Stimulated activated CD4-positive, alpha-beta T cell treated with anti-CD3 and anti-CD28 coated beads, Interleukin-4, amount 100 ng/mL, for 24 hours (primary cell): Measurements from ENCODE around the gene ITGAE.

Source experiments
- DNase-seq: peaks from one replicate; pipeline ENCODE4 v3.0.0-alpha.2; 2020

Gene ITGAE

DNA sequence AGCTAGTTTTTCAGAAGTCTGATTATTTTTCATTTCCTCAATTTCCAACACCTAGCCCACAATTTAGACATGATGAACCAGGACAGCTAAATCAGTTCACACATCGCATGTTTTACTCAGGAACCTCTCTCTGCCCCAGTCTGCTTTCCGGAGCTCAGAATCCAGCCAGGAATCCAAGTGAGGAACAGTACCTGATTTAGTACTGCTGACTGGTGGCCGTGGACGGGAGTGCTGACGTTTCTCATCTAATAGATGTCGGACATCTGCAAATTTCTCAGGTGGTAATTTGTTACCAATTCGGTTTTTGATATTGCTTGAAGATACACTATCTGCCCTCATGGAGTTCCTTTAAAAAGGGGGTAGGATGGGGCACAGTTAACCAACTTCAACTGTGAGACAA is 14.9 kb upstream of the ITGAE start:
- no peak for DNase-seq

DNA sequence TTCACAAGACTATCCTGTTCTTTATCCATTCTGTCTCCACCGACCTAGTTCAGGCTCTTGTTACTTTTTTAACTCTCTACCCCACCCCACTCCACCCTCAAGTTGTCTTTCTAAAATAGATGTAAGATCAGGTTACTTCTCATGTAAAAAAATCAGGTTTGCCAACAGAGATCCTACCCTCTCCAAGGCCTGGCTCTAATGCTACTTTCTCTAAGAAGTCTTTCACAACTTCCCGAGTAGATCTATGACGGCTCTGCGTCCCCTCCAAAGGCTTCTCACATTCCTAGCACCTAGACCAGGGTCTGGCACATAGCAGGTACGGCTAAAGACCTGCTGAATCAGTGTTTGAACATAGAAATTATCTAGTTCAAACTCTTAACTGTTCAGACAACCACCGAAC is 14.1 kb upstream of the ITGAE start:
- DNase-seq = no peak

DNA sequence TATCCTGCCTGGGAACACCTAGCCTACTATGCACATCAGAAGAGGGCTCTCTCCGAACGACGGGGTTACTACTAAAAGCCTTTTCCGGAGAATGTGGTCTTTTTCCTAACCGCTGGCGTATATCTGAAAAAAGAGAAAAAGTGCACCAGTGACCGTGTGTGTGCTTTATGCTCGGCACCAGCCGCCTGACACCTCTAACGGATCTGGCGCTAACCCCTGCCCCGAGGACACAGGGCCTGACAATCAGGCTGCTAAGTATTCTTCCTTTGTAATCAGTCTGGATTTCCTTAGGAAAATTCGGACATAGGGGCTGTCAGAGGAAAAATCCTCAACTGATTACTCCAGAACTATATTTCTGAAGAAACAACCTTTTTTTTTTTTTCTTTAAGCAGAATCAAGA is 13.4 kb upstream of the ITGAE start:
- DNase-seq = no peak

DNA sequence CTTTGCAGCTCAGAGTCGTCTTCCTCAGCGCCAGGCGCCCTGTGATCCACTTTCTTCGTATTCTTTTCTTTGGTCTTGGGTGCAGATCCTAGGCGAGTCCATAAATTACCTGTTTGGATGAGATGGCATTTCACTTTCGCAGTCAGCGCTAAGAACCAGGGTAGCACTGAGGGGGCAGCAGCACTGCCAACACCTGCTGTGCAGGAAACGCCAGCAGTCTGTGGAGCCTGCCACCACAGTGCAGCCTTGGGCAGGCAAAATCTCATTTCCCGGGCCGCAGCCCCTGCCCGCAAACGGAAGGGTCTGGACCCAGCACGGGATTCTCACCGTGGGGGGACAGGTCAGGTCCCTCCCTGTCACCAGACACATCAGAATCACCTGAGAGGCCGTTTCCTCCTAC is 12.2 kb upstream of the ITGAE start:
- DNase-seq = no peak

DNA sequence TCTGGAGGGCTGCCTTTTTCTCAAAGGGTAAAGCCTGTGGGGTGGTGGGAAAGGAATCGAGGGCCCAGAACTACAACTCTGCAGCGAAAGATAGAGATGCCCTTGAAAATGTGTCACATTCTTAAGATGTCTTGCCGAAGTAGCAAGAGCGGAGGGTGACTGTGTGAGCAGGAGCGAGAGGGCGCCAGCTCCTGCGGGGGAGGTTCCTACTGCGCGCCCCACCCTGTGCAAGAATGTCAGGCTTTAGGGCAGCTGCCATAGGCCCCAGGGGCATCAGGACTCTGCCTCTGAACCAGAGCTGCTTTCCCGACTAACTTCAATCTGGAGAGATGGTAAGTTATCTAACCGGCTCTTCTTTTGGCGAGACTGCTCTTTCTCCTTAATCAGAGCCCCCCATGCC is 11.8 kb upstream of the ITGAE start:
- no peak for DNase-seq

DNA sequence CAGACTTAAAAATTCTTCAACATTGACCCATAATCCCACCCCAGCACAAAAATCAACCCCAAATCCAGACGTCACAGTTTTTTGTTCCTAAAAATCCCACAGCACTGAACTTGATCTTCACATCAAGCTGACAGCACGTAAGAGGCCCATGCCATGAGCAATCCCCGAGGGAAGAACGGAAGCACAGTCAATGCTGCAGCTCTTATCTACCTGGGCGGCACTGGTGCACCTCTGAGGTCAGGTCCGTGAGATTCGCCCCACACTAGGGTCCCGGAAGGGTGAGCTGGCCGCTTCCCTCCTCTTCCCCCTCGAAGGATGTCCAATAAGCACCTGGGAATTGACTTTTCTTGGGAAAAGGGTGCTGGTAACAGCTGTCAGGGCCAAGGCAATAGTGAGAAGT is 11.3 kb upstream of the ITGAE start:
- no peak for DNase-seq

DNA sequence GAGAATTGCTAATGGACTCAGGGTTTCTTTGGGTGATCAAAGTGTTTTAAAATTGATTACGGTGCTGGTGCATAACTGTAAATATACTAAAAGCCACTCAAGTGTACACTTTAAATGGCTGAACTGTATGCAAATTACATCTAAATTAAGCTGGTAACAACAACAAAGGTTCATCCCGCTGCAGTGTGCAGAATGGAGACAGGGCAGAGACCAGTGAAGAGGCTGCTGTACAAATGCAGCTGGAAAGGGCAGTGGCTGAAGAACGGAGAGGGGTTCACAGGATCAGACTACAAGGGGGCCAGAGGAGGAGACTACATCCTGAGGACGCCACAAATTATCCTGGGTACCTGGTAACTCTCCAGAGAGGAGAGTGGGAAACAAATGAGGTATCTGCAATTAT is 9.0 kb upstream of the ITGAE start:
- no peak for DNase-seq

DNA sequence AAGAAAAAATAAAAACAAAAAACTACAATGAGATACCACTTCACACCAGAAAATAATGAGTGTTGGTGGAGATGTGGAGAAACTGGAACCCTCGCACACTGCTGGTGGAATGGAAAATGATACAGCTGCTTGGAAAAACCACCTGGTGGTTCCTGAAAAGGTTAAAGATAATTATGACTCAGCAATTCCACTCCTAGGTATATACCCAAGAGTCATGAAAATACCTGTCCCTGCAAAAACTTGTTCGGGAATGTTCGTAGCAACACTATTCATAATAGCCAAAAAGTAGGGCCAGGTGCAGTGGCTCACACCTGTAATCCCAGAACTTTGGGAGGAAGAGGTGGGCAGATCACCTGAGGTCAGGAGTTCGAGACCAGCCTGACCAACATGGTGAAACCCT is 8.1 kb upstream of the ITGAE start:
- DNase-seq = no peak

DNA sequence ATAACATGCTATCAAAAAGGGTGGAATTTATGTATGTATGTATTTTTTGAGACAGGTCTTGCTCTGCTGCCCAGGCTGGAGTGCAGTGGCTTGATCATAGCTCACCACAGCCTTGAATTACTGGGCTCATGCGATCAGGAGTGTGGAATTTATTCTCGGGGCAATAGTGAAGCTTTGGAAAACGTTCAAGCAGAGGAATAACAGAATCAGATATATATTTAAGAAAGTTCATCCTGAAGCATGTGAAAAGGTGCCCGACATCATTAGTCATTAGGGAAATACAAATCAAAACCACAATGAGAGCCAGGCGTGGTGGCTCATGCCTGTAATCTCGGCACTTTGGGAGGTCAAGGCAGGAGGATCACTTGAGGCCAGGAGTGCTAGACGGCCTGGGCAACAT is 7.7 kb upstream of the ITGAE start:
- DNase-seq = no peak

DNA sequence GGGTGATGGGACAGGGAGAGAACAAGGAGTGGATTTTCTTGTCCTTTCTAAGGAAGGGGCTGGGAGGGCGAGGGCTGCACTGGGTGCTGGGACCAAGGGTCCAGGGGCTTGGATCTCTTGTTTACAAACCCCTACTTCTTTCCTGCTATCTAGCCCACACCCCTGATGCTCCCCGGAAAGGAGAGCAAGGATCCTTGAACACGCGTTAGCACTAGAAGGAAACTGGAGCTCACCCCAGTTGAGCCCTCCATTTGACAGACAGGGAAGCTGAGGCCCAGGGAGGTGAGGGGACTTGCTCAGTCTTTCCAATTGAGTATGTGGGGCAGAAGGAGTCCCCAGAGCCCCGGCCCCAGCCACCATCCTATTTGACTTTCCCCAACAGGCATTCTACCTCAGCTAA is 4.6 kb upstream of the ITGAE start:
- no peak for DNase-seq

DNA sequence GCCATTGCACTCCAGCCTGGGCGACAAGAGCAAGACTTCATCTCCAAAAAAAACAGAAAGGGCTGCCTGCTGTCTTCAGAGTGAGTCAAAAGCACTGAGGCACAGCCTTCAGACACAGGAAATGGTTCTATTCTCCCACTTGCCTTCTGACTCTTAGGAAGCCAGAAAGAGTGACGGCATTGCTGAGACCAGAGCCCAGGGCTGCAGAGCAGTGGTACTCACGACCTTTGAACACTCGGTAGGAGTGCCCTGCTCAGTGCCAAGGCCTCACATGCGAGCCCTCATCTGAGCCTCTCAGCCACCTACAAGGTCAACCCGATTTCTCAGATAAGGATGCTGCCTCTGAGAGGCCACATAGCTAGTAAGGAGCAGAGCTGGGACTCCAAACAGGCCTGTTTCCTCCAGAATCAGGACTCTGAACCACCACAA is 3.5 kb upstream of the ITGAE start:
- DNase-seq = peak; percentile 14

DNA sequence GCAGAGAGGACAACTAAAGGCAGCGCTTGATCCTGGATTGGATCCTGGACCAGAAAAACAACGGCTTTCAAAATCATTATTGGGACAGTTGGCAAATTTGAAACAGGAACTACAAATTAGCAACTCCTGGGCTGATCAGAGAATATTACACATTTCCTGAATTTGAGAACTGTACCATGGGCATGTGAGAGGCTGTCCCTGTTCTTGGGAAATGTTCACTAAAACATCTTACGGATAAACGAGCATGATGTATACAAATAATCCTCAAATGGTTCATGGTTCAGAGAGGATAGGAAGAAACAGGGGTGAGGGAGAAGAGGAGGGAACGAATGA is 2.3 kb upstream of the ITGAE start:
- DNase-seq = no peak

DNA sequence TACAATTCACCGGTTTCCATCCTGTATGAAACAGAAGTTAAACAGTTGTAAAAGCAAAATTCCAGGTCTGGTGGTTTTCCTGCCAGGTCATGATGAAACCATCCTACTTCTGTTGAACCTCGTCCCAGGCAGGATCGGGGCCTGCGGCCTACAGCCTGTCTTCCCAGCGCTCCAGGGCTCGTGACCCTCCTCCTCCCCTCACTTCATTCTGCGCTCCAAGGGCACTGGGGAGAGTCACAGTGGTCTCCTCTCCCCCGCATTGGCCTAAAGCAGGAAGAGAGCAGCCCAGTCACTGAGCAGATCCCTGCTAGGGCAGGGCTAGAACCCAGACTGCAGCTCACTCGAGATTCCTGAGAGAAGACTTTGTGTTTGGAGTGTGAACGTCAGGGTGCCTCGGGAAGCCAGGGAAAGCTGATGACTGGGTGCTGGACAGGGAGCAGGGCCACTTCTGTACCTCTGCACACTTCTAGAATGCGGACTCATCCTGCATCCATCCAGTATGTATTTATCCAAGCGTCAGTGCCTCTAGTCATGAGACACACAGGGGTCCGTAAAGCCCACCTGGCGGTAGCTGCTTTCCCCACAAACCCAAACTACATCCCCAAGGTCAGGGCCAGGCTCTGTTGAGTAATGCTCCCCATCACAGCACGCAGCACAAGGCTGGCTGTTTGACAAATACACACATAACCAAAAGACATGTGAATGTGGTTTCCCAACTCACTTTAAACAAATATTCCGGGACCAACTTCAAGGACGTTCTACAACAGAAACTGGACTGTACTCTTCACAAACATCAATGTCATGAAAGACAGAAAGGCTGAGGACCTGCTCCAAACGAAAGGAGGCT is 1.7 kb upstream of the ITGAE start:
- no peak for DNase-seq

DNA sequence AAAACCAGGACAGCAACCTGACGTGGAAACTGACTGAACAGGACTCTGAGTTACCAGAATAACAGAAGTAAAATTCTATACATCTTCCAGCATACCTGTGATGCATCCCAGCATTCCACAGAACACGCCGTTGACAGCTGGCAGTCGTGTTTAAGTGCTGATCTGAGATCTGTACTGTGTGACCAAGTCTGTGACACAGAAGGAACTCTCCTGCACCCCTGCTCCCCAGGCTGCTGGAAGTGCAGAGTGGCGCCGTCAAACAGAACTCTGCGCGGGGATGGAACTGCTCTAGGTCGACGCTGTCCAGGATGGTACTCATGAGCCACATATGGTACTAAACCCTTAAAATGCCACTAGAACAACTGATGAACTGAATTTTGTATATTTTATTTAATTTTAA is 804 bp upstream of the ITGAE start:
- DNase-seq = no peak

DNA sequence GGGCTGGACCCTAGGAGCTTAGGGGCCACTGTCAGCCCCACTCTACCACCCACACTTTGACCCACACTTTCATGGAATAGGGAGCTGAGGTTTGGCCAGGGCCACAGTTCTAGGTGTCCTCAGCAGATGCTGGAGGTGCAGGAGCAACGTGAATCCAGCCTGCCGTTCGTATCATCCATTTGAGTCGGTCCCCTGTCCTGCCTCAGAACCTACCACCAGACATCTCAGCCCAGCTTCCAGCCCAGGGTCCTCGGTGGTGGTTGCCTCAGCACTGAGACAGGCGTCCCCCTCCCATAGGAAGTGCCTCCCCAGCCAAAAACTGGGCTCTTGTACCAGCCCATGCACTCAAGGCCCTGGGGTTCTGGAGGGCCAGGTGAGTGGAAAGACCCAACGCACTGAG is 359 bp upstream of the ITGAE start:
- DNase-seq = no peak

DNA sequence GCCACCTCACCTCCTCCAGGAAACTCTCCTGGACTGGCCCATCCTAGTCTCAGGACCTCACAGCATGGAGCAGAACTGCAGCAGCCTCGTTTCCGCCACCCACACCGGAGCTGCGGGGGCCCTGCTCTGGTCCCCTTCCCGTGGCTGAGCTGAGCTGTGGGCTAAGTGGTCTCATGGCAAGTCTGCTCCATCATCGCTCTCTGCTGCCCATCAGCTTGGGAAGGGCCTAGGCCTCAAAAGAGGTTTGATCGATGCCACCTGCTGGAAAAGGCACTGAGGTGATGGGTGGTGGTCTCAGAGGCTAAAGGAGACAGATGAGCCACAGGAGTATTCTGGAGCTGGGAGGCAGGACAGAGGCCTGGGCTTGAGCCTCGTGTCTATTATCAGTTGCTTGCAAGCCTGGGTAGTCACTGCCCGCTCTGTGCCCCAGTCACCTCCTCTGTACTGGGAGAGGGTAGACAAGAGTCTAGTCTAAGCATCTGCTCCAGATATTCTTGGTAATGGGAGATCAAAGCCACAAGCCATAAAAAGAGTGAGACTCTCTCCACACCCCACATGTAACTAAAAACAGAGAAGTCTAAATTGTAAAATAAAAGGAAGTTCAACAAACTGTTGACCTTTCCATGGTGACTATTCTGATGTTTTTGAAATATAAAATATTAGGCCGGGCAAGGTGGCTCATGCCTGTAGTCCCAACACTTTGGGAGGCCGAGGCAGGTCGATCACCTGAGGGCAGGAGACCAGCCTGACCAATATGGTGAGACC is 1.6 kb downstream of the ITGAE start:
- DNase-seq = no peak

DNA sequence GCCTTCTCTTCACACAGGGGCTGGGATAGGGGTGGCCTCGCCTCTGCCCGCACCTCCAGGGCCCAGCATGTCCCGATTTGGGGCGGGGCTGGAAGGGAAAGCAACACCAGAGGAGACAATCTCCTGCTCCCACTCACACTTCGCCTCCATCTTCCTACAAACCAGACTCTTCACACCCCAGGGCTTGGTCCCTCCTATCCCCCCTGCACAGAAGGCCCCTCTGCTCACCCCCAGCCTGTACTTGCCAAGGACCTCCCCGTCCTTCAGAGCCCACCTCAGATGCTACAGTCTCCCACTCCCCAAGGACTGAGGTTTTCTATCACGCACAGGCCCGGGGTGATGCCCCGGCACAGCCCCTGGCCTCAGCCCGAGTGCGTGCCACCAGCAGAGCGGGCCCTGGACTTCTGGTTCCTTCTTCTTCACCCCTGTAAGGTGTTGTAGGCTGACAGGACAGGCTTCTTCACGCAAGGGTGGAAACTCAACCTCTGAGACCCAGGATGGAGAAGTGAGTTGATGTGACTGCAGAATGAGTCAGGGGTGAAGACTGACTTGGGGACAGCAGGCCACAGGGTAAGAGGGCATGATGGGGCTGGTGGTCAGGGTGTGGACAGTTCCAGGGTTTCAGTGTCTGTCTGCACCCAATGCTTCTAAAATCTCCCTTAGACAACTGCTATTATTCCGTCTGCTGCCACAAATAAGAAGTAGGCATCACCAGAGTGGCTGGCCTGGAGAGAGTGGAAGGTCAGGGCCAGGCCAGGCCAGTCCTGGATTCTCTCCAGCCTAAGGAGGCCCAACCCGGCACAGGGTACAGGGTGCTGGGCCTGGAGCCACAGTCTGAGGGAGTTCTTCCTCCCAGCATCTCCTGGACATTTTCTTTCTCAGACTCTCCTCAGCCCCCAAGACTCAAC is 2.5 kb downstream of the ITGAE start:
- DNase-seq = no peak

DNA sequence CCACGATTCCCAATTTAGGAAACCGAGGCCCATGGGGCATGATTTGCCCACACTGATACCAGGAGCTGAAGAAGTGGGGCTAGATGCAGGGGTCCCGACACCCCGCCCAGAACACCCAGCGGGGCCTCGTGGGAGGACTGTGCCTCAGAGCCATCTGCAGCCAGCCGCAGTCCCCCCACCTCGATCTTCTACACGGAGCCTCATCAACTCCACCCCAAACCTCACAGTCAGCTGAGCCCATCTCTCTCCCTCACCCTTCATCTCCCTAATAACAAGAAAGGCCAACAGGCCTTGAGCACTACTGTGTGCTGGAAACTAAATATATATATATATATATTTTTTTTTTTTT is 4.2 kb downstream of the ITGAE start:
- no peak for DNase-seq

DNA sequence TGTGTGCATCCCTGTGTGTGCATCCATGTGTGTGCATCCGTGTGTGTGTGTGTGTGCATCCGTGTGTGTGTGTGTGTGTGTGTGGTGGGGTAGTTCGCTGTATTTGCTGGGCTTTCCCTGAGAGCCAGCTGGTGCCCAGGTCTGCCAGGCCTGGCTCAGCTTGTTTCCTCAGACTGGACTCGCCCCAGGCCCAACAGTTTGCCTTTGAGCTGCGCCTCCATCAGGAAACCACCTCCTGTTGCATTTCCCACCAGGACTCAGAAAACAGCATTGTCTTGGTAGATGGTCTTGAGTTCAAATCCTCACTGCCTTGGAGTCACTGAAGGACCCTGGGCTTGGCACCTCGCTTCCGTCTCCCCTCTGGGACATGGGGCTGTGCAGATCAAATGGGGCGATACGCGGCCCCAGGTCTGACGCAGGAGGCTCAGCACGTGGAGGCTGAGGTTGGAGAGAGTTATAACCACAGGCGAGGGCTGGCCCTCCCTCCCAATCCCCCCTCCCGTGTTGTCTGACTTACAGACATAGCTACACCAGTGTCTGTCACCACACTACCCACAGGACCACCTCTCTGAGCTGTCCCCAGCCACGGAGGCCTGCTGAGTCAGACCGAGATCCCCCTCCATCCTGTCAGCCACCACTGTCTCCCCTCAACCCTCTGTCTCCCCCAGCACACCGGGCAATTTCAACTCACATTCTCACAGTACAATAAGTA is 4.7 kb downstream of the ITGAE start:
- DNase-seq = peak; percentile 75

DNA sequence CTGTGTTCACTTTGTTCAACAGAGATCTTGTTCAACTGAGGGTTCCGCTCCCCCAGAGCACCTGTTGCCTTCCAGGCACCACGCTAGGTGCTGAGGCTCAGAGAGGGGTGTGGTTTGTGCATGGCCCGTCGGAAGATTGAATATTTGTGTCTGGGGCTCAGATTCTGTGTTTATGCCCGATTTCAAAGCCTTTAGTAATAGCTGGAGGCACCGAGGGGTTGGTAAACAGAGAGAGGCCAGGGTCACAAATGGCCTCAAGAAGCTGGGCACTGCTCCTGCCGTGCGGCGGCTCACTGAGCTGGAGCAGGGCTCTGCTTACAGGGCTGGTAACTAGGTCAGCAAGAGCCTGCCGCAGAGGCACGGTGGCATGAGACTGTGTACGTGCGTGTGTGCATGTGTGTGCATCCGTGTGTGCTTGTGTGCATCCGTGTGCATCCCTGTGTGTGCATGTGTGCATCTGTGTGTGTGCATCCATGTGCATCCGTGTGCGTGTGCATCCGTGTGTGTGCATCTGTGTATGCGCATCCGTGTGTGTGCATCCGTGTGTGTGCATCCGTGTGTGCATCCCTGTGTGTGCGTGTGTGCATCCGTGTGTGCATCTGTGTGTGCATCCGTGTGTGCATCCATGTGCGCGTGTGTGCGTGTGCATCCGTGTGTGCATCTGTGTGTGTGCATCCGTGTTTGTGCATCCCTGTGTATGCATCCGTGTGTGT is 5.4 kb downstream of the ITGAE start:
- DNase-seq = no peak

DNA sequence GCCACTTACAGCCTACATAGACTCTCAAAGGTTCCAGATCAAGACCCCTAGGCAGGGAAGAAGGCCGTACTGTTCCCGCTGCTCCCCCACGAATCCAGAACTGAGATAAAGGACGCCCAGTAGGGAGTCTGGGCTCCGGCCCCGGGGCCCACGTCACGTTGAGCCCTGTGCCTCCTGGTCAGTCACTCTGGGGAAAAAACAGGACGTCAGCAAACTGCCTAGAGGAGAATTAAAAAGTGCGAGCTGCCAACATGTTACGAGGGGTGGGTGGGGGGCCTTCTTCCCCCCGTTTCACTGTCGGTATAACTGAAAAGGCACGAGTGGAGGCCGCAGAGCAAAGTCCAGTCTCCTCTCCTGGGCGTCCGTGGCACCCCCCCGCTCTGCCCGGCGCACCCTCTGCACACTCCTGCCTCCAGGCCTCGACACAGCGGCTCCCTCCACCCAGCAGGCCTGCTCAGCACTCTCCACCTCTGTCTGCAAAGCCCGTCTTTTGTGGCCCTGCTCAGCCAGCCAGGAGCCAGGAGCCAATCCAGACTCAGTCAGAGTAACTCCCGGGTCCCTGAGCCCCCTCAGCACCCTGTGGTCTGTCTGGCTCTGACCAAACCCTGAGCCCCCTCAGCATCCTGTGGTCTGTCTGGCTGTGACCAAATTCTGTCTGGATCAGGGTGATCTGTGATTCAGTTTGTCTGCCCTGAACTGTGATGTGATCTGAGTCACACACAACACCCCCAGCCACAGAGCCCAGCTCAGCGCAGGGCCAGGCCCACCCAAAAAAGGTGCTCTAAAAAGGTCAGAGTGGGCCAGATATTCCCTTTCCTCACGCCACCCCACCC is 6.2 kb downstream of the ITGAE start:
- peak; percentile 38 for DNase-seq
